HG02938 (cell line): ENCODE measurements around the gene ID2.

ENCODE experiments used
- ATAC-seq: cut with Tn5 transposase; IDR thresholded peaks from one replicate; pipeline ENCODE4 v1.9.1; 2021; ENCODE audit warnings: mild to moderate bottlenecking, moderate library complexity; ENCODE audit not compliant: unreplicated experiment

The ID2 gene

GRCh38 chr2:8681786-8682692, at the start of gene ID2:
Gene ID2, plus strand, starts transcription at chr2:8682056. Its CDS starts 110 bp downstream, at chr2:8682166.
- ATAC-seq = peak; percentile 57

- no peak for ATAC-seq
Measured at GRCh38 chr2:8632755-8633154, 49.1 kb upstream of the ID2 start.

GRCh38 chr2:8633186-8633734, 48.6 kb upstream of the ID2 start:
- no peak for ATAC-seq

- no peak for ATAC-seq
Measured at GRCh38 chr2:8633735-8634313, 48.0 kb upstream of the ID2 start.

- ATAC-seq = no peak
Measured at GRCh38 chr2:8634466-8635172, 47.2 kb upstream of the ID2 start.

- ATAC-seq = no peak
Measured at GRCh38 chr2:8636041-8636491, 45.8 kb upstream of the ID2 start.

GRCh38 chr2:8636721-8637636, 44.9 kb upstream of the ID2 start:
- no peak for ATAC-seq

- no peak for ATAC-seq
Measured at GRCh38 chr2:8638327-8638726, 43.5 kb upstream of the ID2 start.

GRCh38 chr2:8639122-8639635, 42.7 kb upstream of the ID2 start:
- ATAC-seq = no peak

- no peak for ATAC-seq
Measured at GRCh38 chr2:8640498-8640897, 41.4 kb upstream of the ID2 start.

- ATAC-seq = no peak
Measured at GRCh38 chr2:8641301-8641965, 40.4 kb upstream of the ID2 start.

GRCh38 chr2:8642366-8643068, 39.3 kb upstream of the ID2 start:
- ATAC-seq = no peak

GRCh38 chr2:8643250-8643995, 38.4 kb upstream of the ID2 start:
- no peak for ATAC-seq

GRCh38 chr2:8643996-8644356, 37.9 kb upstream of the ID2 start:
- ATAC-seq = no peak

- no peak for ATAC-seq
Measured at GRCh38 chr2:8644605-8645175, 37.2 kb upstream of the ID2 start.

- ATAC-seq = no peak
Measured at GRCh38 chr2:8645176-8645831, 36.6 kb upstream of the ID2 start.

- no peak for ATAC-seq
Measured at GRCh38 chr2:8646731-8647461, 35.0 kb upstream of the ID2 start.
